H9 (cell line): Measurements from ENCODE around the gene TSPAN5. TPM values are rescaled to one million over a fixed set of nuclear protein-coding genes. Genes with fewer than 3 reads are reported as not detected.

Source experiments
- DNase-seq: peaks from one replicate; pipeline ENCODE4 v3.0.0-alpha.2; 2017
- H2AFZ ChIP-seq: one replicate; pipeline ENCODE4 v1.6.1; 2013; ENCODE audit warnings: mild to moderate bottlenecking, low read length, control low read depth, moderate library complexity
- H2AK5ac ChIP-seq: 2 replicates; pipeline ENCODE4 v1.6.1; 2013; ENCODE audit warnings: low read length, control low read depth, mixed read lengths; ENCODE audit not compliant: insufficient read length
- H2BK120ac ChIP-seq: one replicate; pipeline ENCODE4 v1.6.1; 2013; ENCODE audit warnings: low read depth, mild to moderate bottlenecking, low read length, control low read depth, inconsistent platforms; ENCODE audit not compliant: poor library complexity, severe bottlenecking
- H2BK12ac ChIP-seq: 2 replicates; pipeline ENCODE4 v1.6.1; 2013; ENCODE audit warnings: low read length, control low read depth, mixed read lengths, low read depth; ENCODE audit not compliant: insufficient read length
- H2BK15ac ChIP-seq: 2 replicates; pipeline ENCODE4 v1.6.1; 2013; ENCODE audit warnings: low read depth, low read length, control low read depth
- H2BK20ac ChIP-seq: one replicate; pipeline ENCODE4 v1.6.1; 2013; ENCODE audit warnings: low read depth, mild to moderate bottlenecking, low read length, control low read depth, inconsistent platforms; ENCODE audit not compliant: poor library complexity, severe bottlenecking
- H2BK5ac ChIP-seq: 2 replicates; pipeline ENCODE4 v1.6.1; 2013; ENCODE audit warnings: low read length, control low read depth, mixed read lengths; ENCODE audit not compliant: insufficient read length
- H3K14ac ChIP-seq: 2 replicates; pipeline ENCODE4 v1.6.1; 2013; ENCODE audit warnings: low read length, control low read depth; ENCODE audit not compliant: insufficient read depth
- H3K18ac ChIP-seq: 2 replicates; pipeline ENCODE4 v1.6.1; 2013; ENCODE audit warnings: low read depth, mild to moderate bottlenecking, mixed read lengths, low read length, control low read depth; ENCODE audit not compliant: insufficient read length
- H3K23ac ChIP-seq: 2 replicates; pipeline ENCODE4 v1.6.1; 2013; ENCODE audit warnings: low read length, control low read depth, mixed read lengths, low read depth; ENCODE audit not compliant: insufficient read length
- H3K23me2 ChIP-seq: 2 replicates; pipeline ENCODE4 v1.6.1; 2013; ENCODE audit warnings: low read depth, mild to moderate bottlenecking, mixed read lengths, low read length, control low read depth; ENCODE audit not compliant: insufficient read length, poor library complexity, severe bottlenecking
- H3K27ac ChIP-seq: 2 replicates; pipeline ENCODE4 v1.5.1; 2013; ENCODE audit warnings: low read length, control low read depth, mixed read lengths, low read depth; ENCODE audit not compliant: insufficient read length
- H3K27me3 ChIP-seq: 2 replicates; pipeline ENCODE4 v1.6.1; 2013; ENCODE audit warnings: low read length, control low read depth, inconsistent platforms; ENCODE audit not compliant: insufficient read depth
- H3K4ac ChIP-seq: 2 replicates; pipeline ENCODE4 v1.6.1; 2013; ENCODE audit warnings: low read depth, mild to moderate bottlenecking, control low read depth, inconsistent platforms, low read length, moderate library complexity
- H3K4me1 ChIP-seq: 2 replicates; pipeline ENCODE4 v1.6.1; 2013; ENCODE audit warnings: low read length, control low read depth, inconsistent platforms; ENCODE audit not compliant: insufficient read depth
- H3K4me2 ChIP-seq: 2 replicates; pipeline ENCODE4 v1.6.1; 2013; ENCODE audit warnings: low read length, control low read depth, mixed read lengths; ENCODE audit not compliant: insufficient read length, insufficient read depth
- H3K56ac ChIP-seq: 2 replicates; pipeline ENCODE4 v1.6.1; 2013; ENCODE audit warnings: low read depth, mild to moderate bottlenecking, mixed read lengths, low read length, control low read depth; ENCODE audit not compliant: insufficient read length
- H3K79me1 ChIP-seq: 2 replicates; pipeline ENCODE4 v1.6.1; 2013; ENCODE audit warnings: low read depth, mild to moderate bottlenecking, moderate library complexity, low read length, control low read depth, inconsistent platforms; ENCODE audit not compliant: insufficient read depth, poor library complexity, severe bottlenecking
- H3K79me2 ChIP-seq: 2 replicates; pipeline ENCODE4 v1.6.1; 2013; ENCODE audit warnings: low read length, control low read depth, inconsistent platforms; ENCODE audit not compliant: insufficient read depth
- H3K9ac ChIP-seq: 2 replicates; pipeline ENCODE4 v1.6.1; 2013; ENCODE audit warnings: low read length, control low read depth, mixed read lengths; ENCODE audit not compliant: insufficient read length; ENCODE audit errors: extremely low read depth
- H3K9me3 ChIP-seq: one replicate; pipeline ENCODE4 v1.6.1; 2013; ENCODE audit warnings: low read depth, low read length, inconsistent platforms; ENCODE audit not compliant: control insufficient read depth
- H3T11ph ChIP-seq: one replicate; pipeline ENCODE4 v1.6.1; 2013; ENCODE audit warnings: mild to moderate bottlenecking, low read length, control low read depth, inconsistent platforms
- H4K20me1 ChIP-seq: one replicate; pipeline ENCODE4 v1.6.1; 2013; ENCODE audit not compliant: control insufficient read depth, insufficient read length, insufficient read depth
- H4K5ac ChIP-seq: 2 replicates; pipeline ENCODE4 v1.6.1; 2013; ENCODE audit warnings: low read depth, mild to moderate bottlenecking, mixed read lengths, low read length, control low read depth; ENCODE audit not compliant: insufficient read length
- H4K8ac ChIP-seq: replicated peaks from 2 replicates; pipeline ENCODE4 v1.6.1; 2013; ENCODE audit warnings: low read length, control low read depth, mixed read lengths, low read depth; ENCODE audit not compliant: insufficient read length
- H4K91ac ChIP-seq: 2 replicates; pipeline ENCODE4 v1.6.1; 2013; ENCODE audit warnings: low read depth, mild to moderate bottlenecking, moderate library complexity, mixed read lengths, low read length, control low read depth; ENCODE audit not compliant: insufficient read length
- H3K27ac Mint-ChIP-seq, 3 experiments: 2 replicates in 2 of 3; 3 replicates in 1 of 3; pipeline ENCODE4 v1.8.0; 2020 to 2021; ENCODE audit warnings: mixed read lengths in 3 of 3, mild to moderate bottlenecking in 1 of 3, moderate library complexity in 1 of 3
- H3K27me3 Mint-ChIP-seq: 2 replicates; pipeline ENCODE4 v1.8.0; 2021; ENCODE audit warnings: low read depth, mild to moderate bottlenecking, moderate library complexity, mixed read lengths
- H3K36me3 Mint-ChIP-seq, 3 experiments: 2 replicates in 2 of 3; 3 replicates in 1 of 3; pipeline ENCODE4 v1.8.0; 2020 to 2021; ENCODE audit warnings: low read depth in 3 of 3, mixed read lengths in 3 of 3; ENCODE audit not compliant: insufficient read depth in 1 of 3
- H3K4me1 Mint-ChIP-seq, 2 experiments: 2 replicates each; pipeline ENCODE4 v1.8.0; 2020; ENCODE audit warnings: mixed read lengths in 2 of 2
- H3K4me3 Mint-ChIP-seq, 2 experiments: 2 replicates in 1 of 2; 3 replicates in 1 of 2; pipeline ENCODE4 v1.8.0; 2020 to 2021; ENCODE audit warnings: mild to moderate bottlenecking in 2 of 2, mixed read lengths in 2 of 2, moderate library complexity in 1 of 2
- H3K9me3 Mint-ChIP-seq, 2 experiments: 2 replicates in 1 of 2; 3 replicates in 1 of 2; pipeline ENCODE4 v1.8.0; 2020; ENCODE audit warnings: mild to moderate bottlenecking in 2 of 2, mixed read lengths in 2 of 2, moderate library complexity in 1 of 2
- WGBS: extraction: QIAGEN DNeasy Blood & Tissue Kit; methylation state at CpG from one replicate; pipeline ENCODE4 v1.1.7; 2013; ENCODE audit warnings: missing lambda C conversion rate, low lambda C conversion rate, mixed read lengths; ENCODE audit not compliant: insufficient read length; ENCODE audit errors: extremely low coverage; 5-methylcytosine and 5-hydroxymethylcytosine counted together
- total RNA-seq: library from RNA; stranded (reverse); gene quantifications from 2 replicates; pipeline ENCODE4 v1.2.1, GENCODE V29; 2021
- TF ChIP-seq, protein P1 (sequence below): fragments of 200-600 bp; sonication (generic); conservative IDR thresholded peaks from 3 replicates; pipeline ENCODE4 v1.8.0; 2021; ENCODE audit warnings: antibody characterized with exemption, mild to moderate bottlenecking

Gene TSPAN5
- total RNA-seq, 1 experiment from 2014 or later, result 7.0 TPM

DNA sequence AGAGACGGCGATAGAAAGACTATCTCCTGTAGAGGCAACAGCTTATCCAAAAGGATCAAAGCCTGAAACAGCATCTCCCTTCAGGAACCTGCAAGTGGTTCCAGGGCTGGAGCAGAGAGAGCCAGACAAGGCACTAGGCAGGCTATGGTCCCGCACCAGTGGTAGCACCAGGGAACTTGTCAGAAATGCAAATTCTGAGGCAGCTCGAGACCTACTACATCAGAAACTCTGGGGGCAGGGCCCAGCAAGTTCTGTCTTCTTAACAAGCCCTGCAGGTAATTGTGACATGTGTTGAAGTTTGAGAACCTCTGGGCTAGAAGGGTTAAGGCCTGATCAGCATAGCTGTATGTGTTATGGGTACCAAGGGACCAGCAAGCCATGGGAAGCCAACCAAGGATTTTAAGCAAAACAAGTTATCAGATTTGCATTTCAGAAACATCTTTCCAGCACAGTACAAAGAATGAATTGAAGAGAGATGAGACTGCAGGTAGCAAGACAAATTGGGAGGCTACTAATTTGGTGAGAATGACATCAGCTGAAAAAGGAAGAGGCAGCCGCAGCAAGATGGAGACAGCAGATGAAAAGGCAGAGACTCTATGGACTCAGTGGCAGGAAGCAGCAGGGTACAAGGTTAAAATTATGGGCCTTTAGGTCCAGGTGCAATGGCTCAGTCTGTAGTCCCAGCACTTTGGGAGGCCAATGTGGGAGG lies 139.7 kb downstream of the TSPAN5 start:
- no peaks in the 10 kb centered on the region for H3K27me3 Mint-ChIP-seq
- Histone ChIP-seq H3K23me2 (no peaks in the 10 kb centered on the region), H4K20me1 (no peaks in the 10 kb centered on the region), H3T11ph (no peak overlapping the region), H3K27ac (no peak overlapping the region), H2AFZ (no peak overlapping the region), H3K56ac (no peak overlapping the region), H4K8ac (no peak overlapping the region), H4K5ac (no peak overlapping the region), H3K79me2 (no peaks in the 10 kb centered on the region), H3K18ac (no peak overlapping the region), H3K27me3 (no peaks in the 10 kb centered on the region), H2BK15ac (no peak overlapping the region), H3K4me1 (peaks cover 3% of the 10 kb centered on the region; the same call in 1 of the 2 replicates), H3K4ac (no peak overlapping the region), H3K9me3 (no peaks in the 10 kb centered on the region), H2BK20ac (no peak overlapping the region), H3K9ac (no peak overlapping the region), H3K79me1 (peaks cover 2% of the 10 kb centered on the region), H3K23ac (no peak overlapping the region), H3K14ac (no peak overlapping the region), H4K91ac (no peak overlapping the region), H2BK12ac (no peak overlapping the region), H2BK5ac (no peak overlapping the region), H2BK120ac (no peak overlapping the region), H2AK5ac (no peak overlapping the region), H3K4me2 (no peak overlapping the region)
- TF ChIP-seq, protein P1, sequence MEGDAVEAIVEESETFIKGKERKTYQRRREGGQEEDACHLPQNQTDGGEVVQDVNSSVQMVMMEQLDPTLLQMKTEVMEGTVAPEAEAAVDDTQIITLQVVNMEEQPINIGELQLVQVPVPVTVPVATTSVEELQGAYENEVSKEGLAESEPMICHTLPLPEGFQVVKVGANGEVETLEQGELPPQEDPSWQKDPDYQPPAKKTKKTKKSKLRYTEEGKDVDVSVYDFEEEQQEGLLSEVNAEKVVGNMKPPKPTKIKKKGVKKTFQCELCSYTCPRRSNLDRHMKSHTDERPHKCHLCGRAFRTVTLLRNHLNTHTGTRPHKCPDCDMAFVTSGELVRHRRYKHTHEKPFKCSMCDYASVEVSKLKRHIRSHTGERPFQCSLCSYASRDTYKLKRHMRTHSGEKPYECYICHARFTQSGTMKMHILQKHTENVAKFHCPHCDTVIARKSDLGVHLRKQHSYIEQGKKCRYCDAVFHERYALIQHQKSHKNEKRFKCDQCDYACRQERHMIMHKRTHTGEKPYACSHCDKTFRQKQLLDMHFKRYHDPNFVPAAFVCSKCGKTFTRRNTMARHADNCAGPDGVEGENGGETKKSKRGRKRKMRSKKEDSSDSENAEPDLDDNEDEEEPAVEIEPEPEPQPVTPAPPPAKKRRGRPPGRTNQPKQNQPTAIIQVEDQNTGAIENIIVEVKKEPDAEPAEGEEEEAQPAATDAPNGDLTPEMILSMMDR, result no peak
- WGBS, result no CpG with 5 or more reads among the region's 5 CpGs
- DNase-seq, result no peak
- H3K4me3 Mint-ChIP-seq, result no peak overlapping the region
- peaks cover 2 to 7% of the 10 kb centered on the region in 2 experiments; a peak in 4 of 5 replicates for H3K9me3 Mint-ChIP-seq
- H3K4me1 Mint-ChIP-seq, result peaks cover 39% of the 10 kb centered on the region in 2 experiments
- peaks cover 4 to 9% (median 9%) of the 10 kb centered on the region in 3 experiments for H3K36me3 Mint-ChIP-seq
- peak overlapping the region in 1 of 3 experiments; percentile 26; a peak in 3 of 7 replicates for H3K27ac Mint-ChIP-seq
